GM15510 (cell line): ENCODE results near the gene JDP2.

Experiments used
- POLR2A ChIP-seq: IDR thresholded peaks from 3 replicates; pipeline ENCODE4 v1.6.1; 2011; ENCODE audit warnings: borderline replicate concordance; ENCODE audit not compliant: insufficient read length; ENCODE audit errors: extremely low read depth

Gene JDP2

GRCh38 chr14:75428230-75429104 lies 645 bp downstream of the JDP2 start:
- peak; percentile 14 for TF ChIP-seq POLR2A

- no peak for TF ChIP-seq POLR2A
These were observed 1.7 kb downstream of the JDP2 start for GRCh38 chr14:75429562-75429961.

- TF ChIP-seq POLR2A, result no peak
These were observed 2.3 kb downstream of the JDP2 start for GRCh38 chr14:75430116-75430515.

GRCh38 chr14:75430526-75430925 lies 2.7 kb downstream of the JDP2 start:
- TF ChIP-seq POLR2A, result no peak

GRCh38 chr14:75430976-75431375 lies 3.2 kb downstream of the JDP2 start:
- TF ChIP-seq POLR2A, result no peak

GRCh38 chr14:75431827-75432226 lies 4.0 kb downstream of the JDP2 start:
- TF ChIP-seq POLR2A, result no peak

GRCh38 chr14:75432411-75432810 lies 4.6 kb downstream of the JDP2 start:
- TF ChIP-seq POLR2A, result no peak

- no peak for TF ChIP-seq POLR2A
These were observed 5.8 kb downstream of the JDP2 start for GRCh38 chr14:75433631-75434071.

GRCh38 chr14:75434138-75434889 lies 6.5 kb downstream of the JDP2 start:
- no peak for TF ChIP-seq POLR2A

- TF ChIP-seq POLR2A, result no peak
These were observed 7.0 kb downstream of the JDP2 start for GRCh38 chr14:75434890-75435248.

- TF ChIP-seq POLR2A, result no peak
These were observed 7.7 kb downstream of the JDP2 start for GRCh38 chr14:75435473-75435872.

- no peak for TF ChIP-seq POLR2A
These were observed 9.7 kb downstream of the JDP2 start for GRCh38 chr14:75437201-75438143.

GRCh38 chr14:75438486-75439080 lies 10.8 kb downstream of the JDP2 start:
- TF ChIP-seq POLR2A, result no peak

GRCh38 chr14:75439989-75440388 lies 12.2 kb downstream of the JDP2 start:
- TF ChIP-seq POLR2A, result no peak
